DMS114 treated with DMSO at 0.1 percent for 48 hours (cell line): ENCODE measurements around the gene FAM78B.

Experiments
- DNase-seq: peaks from one replicate; lab custom pipeline; 2025; ENCODE audit not compliant: unreplicated experiment; lab: John Stamatoyannopoulos, UW

FAM78B gene

GRCh38 chr1:166164995-166165660 lies 1.7 kb downstream of the FAM78B start:
- peak; percentile 34 for DNase-seq

- DNase-seq = no peak
Measured at GRCh38 chr1:166164646-166164994, 2.2 kb downstream of the FAM78B start.

- no peak for DNase-seq
Measured at GRCh38 chr1:166159656-166160055, 7.1 kb downstream of the FAM78B start.

GRCh38 chr1:166156674-166157073 lies 10.1 kb downstream of the FAM78B start:
- no peak for DNase-seq

GRCh38 chr1:166155108-166155507 lies 11.7 kb downstream of the FAM78B start:
- DNase-seq = no peak

- DNase-seq = no peak
Measured at GRCh38 chr1:166153525-166154314, 13.1 kb downstream of the FAM78B start.

GRCh38 chr1:166152978-166153377 lies 13.8 kb downstream of the FAM78B start:
- DNase-seq = no peak

- no peak for DNase-seq
Measured at GRCh38 chr1:166151804-166152203, 15.0 kb downstream of the FAM78B start.

- DNase-seq = no peak
Measured at GRCh38 chr1:166145499-166145898, 21.3 kb downstream of the FAM78B start.

- DNase-seq = no peak
Measured at GRCh38 chr1:166141969-166142368, 24.8 kb downstream of the FAM78B start.

- DNase-seq = no peak
Measured at GRCh38 chr1:166140251-166140650, 26.6 kb downstream of the FAM78B start.

GRCh38 chr1:166139735-166140134 lies 27.1 kb downstream of the FAM78B start:
- DNase-seq = no peak

GRCh38 chr1:166136699-166137401 lies 30.0 kb downstream of the FAM78B start:
- DNase-seq = no peak

- no peak for DNase-seq
Measured at GRCh38 chr1:166136222-166136621, 30.6 kb downstream of the FAM78B start.

GRCh38 chr1:166133857-166134256 lies 32.9 kb downstream of the FAM78B start:
- DNase-seq = no peak

- no peak for DNase-seq
Measured at GRCh38 chr1:166133276-166133841, 33.4 kb downstream of the FAM78B start.

GRCh38 chr1:166132496-166132895 lies 34.3 kb downstream of the FAM78B start:
- no peak for DNase-seq

- DNase-seq = no peak
Measured at GRCh38 chr1:166129006-166129405, 37.8 kb downstream of the FAM78B start.

GRCh38 chr1:166128195-166128594 lies 38.6 kb downstream of the FAM78B start:
- no peak for DNase-seq

- DNase-seq = no peak
Measured at GRCh38 chr1:166127003-166127402, 39.8 kb downstream of the FAM78B start.

GRCh38 chr1:166122873-166123466 lies 43.8 kb downstream of the FAM78B start:
- no peak for DNase-seq
